HG03520 (cell line): ENCODE measurements around the gene TMEM233.

ENCODE experiments used
- ATAC-seq: cut with Tn5 transposase; IDR thresholded peaks from one replicate; pipeline ENCODE4 v1.9.1; 2021; ENCODE audit warnings: mild to moderate bottlenecking, moderate library complexity; ENCODE audit not compliant: unreplicated experiment

The TMEM233 gene

GRCh38 chr12:119679490-119679889, 85.9 kb downstream of the TMEM233 start:
- no peak for ATAC-seq

- ATAC-seq = no peak
Observed at GRCh38 chr12:119681111-119681510, 87.5 kb downstream of the TMEM233 start.

- ATAC-seq = no peak
Observed at GRCh38 chr12:119681728-119682638, 88.4 kb downstream of the TMEM233 start.

GRCh38 chr12:119682639-119683252, 89.2 kb downstream of the TMEM233 start:
- ATAC-seq = no peak

- no peak for ATAC-seq
Observed at GRCh38 chr12:119683413-119683812, 89.8 kb downstream of the TMEM233 start.

GRCh38 chr12:119683816-119684215, 90.2 kb downstream of the TMEM233 start:
- no peak for ATAC-seq

- no peak for ATAC-seq
Observed at GRCh38 chr12:119684711-119685369, 91.3 kb downstream of the TMEM233 start.

- no peak for ATAC-seq
Observed at GRCh38 chr12:119685375-119685774, 91.8 kb downstream of the TMEM233 start.

GRCh38 chr12:119686355-119686754, 92.8 kb downstream of the TMEM233 start:
- no peak for ATAC-seq

- no peak for ATAC-seq
Observed at GRCh38 chr12:119686776-119687175, 93.2 kb downstream of the TMEM233 start.

GRCh38 chr12:119687406-119687805, 93.8 kb downstream of the TMEM233 start:
- no peak for ATAC-seq

GRCh38 chr12:119687879-119688278, 94.3 kb downstream of the TMEM233 start:
- ATAC-seq = no peak

GRCh38 chr12:119689935-119690500, 96.4 kb downstream of the TMEM233 start:
- ATAC-seq = no peak

- no peak for ATAC-seq
Observed at GRCh38 chr12:119691202-119691810, 97.7 kb downstream of the TMEM233 start.

GRCh38 chr12:119692410-119692809, 98.8 kb downstream of the TMEM233 start:
- no peak for ATAC-seq
